Activated CD4-positive, alpha-beta T cell treated with anti-CD3 and anti-CD28 coated beads, Interleukin-2, amount 50 U/mL, for 48 hours (primary cell): ENCODE results near the gene FAM151B.

Source experiments
- DNase-seq, 2 experiments: peaks; one replicate each; pipeline ENCODE4 v3.0.0-alpha.2; 2020

The FAM151B gene

DNA sequence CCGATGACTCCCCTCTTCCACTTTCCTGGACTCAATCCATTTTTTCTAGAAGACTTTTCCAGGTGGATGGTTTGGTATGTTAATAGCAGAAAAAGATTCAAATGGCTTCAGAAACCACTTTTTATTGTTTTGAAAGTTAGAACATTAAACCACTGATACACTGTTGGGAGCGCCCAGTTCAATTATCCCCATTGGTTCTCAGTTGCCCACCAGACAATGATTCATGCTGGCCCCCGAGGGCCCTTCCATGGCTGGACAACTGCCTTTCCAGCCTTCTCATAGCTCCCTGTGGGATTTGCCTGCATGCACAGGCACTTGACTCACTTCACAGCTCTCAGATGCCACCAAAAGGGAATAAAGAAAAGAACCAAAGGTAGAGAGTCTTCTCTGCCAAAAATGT is 103.5 kb downstream of the FAM151B start:
- no peak for DNase-seq

DNA sequence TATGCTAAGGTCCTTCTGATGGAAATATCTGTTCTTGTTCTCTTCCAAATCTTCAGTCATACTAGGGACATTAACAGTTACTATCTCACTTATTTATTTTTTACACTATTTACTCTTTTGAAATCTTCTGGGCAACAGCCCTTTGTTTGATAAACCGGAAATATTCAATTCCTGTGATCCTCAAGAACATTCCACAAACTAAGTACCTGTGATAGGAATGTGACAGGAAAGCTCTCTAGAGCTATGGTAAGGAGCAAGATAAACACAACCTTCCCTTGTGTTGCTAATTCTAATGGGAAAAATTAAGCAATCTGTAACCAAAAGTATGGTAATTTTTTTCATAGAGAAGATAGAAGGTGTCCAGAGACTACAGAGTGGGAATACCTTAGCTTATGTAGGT is 104.2 kb downstream of the FAM151B start:
- DNase-seq, result no peak
